Hepatocyte (in vitro differentiated cells): Measurements from ENCODE around the gene ORM2.

ENCODE experiments used
- CTCF ChIP-seq: fragments of 200-600 bp; sonication (generic); IDR thresholded peaks from 2 replicates; pipeline ENCODE4 v1.5.1; 2016; ENCODE audit warnings: antibody characterized with exemption, mild to moderate bottlenecking; ENCODE audit not compliant: poor library complexity
- EZH2 ChIP-seq: fragments of 200-600 bp; sonication (generic); IDR thresholded peaks from 2 replicates; pipeline ENCODE4 v1.6.1; 2016; ENCODE audit warnings: antibody characterized with exemption, mild to moderate bottlenecking, borderline replicate concordance
- EZH2phosphoT487 ChIP-seq: fragments of 200-600 bp; sonication (generic); IDR thresholded peaks from one replicate; pipeline ENCODE4 v1.6.1; 2018; ENCODE audit warnings: antibody characterized with exemption, mild to moderate bottlenecking, low read depth, moderate library complexity; ENCODE audit not compliant: unreplicated experiment, severe bottlenecking

DNA sequence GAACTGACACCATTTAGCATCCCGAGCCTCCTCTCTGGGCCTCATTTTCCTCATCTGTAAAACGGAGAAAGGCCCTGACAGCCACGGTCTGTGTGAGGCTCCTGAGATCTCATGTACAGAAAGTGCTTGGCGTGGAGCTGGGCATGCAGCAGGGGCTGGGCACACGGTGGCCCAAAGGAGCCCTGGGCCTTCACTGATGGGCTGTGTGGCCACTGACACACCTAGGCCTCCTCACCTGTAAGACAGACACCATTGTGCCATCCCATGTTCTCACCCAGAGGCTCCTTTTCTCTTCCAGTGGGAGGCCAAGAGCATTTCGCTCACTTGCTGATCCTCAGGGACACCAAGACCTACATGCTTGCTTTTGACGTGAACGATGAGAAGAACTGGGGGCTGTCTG is 5.2 kb upstream of the ORM2 start:
- no peak for TF ChIP-seq CTCF
- TF ChIP-seq EZH2 = no peak
- TF ChIP-seq EZH2phosphoT487 = no peak
